Parathyroid adenoma (tissue), 2 donors: ENCODE data around the gene CFAP61.

Experiments
- H2AFZ ChIP-seq: fragments of 300-600 bp; sonication (generic); one replicate; pipeline ENCODE4 v1.7.0; 2017; ENCODE audit warnings: antibody characterized with exemption, mild to moderate bottlenecking
- H3K27ac ChIP-seq: fragments of 300-600 bp; sonication (generic); one replicate; pipeline ENCODE4 v1.7.0; 2017
- H3K27me3 ChIP-seq: fragments of 300-600 bp; sonication (generic); one replicate; pipeline ENCODE4 v1.7.0; 2017; ENCODE audit warnings: low read length; ENCODE audit not compliant: control insufficient read depth, insufficient read depth
- H3K36me3 ChIP-seq: fragments of 300-600 bp; sonication (generic); one replicate; pipeline ENCODE4 v1.7.0; 2017; ENCODE audit warnings: low read length; ENCODE audit not compliant: control insufficient read depth, insufficient read depth
- H3K4me1 ChIP-seq: fragments of 300-600 bp; sonication (generic); one replicate; pipeline ENCODE4 v1.7.0; 2017; ENCODE audit warnings: control low read depth
- H3K4me2 ChIP-seq: fragments of 300-600 bp; sonication (generic); one replicate; pipeline ENCODE4 v1.7.0; 2017; ENCODE audit warnings: low read length
- H3K4me3 ChIP-seq: fragments of 300-600 bp; sonication (generic); one replicate; pipeline ENCODE4 v1.7.0; 2017; ENCODE audit warnings: low read depth, low read length
- H3K79me2 ChIP-seq: fragments of 300-600 bp; sonication (generic); one replicate; pipeline ENCODE4 v1.7.0; 2017; ENCODE audit warnings: control low read depth
- H3K9ac ChIP-seq: fragments of 300-600 bp; sonication (generic); one replicate; pipeline ENCODE4 v1.7.0; 2017; ENCODE audit warnings: mild to moderate bottlenecking
- H3K9me3 ChIP-seq: fragments of 300-600 bp; sonication (generic); one replicate; pipeline ENCODE4 v1.7.0; 2017; ENCODE audit warnings: low read length; ENCODE audit not compliant: control insufficient read depth
- CTCF ChIP-seq: fragments of 300-600 bp; sonication (generic); IDR thresholded peaks from one replicate; pipeline ENCODE4 v1.7.0; 2017; ENCODE audit warnings: antibody characterized with exemption, mild to moderate bottlenecking
- donor health status: primary hyperparathyroidism.

The CFAP61 gene

GRCh38 chr20:20027284-20027683 is 25.0 kb upstream of the CFAP61 start:
- Histone ChIP-seq H3K27me3 (no peaks in the 10 kb centered on the region), H2AFZ (no peak overlapping the region), H3K9ac (no peak overlapping the region), H3K4me2 (no peak overlapping the region), H3K79me2 (peaks cover 5% of the 10 kb centered on the region), H3K27ac (no peak overlapping the region), H3K4me3 (no peak overlapping the region), H3K36me3 (no peaks in the 10 kb centered on the region), H3K4me1 (no peaks in the 10 kb centered on the region), H3K9me3 (no peaks in the 10 kb centered on the region)
- TF ChIP-seq CTCF: no peak

- H2AFZ ChIP-seq: no peak overlapping the region
- H3K9me3 ChIP-seq: no peaks in the 10 kb centered on the region
- H3K36me3 ChIP-seq: no peaks in the 10 kb centered on the region
- H3K79me2 ChIP-seq: no peaks in the 10 kb centered on the region
- no peak overlapping the region for H3K9ac ChIP-seq
- H3K27me3 ChIP-seq: no peaks in the 10 kb centered on the region
- no peak overlapping the region for H3K4me2 ChIP-seq
- no peak overlapping the region for H3K4me3 ChIP-seq
- H3K4me1 ChIP-seq: peaks cover 8% of the 10 kb centered on the region
- no peak overlapping the region for H3K27ac ChIP-seq
- TF ChIP-seq CTCF: no peak
These were observed 20.5 kb upstream of the CFAP61 start for GRCh38 chr20:20031790-20032189.

- Histone ChIP-seq H2AFZ (no peak overlapping the region), H3K27ac (peak overlapping the region; percentile 31), H3K4me2 (peak overlapping the region; percentile 34), H3K79me2 (no peaks in the 10 kb centered on the region), H3K27me3 (no peaks in the 10 kb centered on the region), H3K4me1 (peaks cover 8% of the 10 kb centered on the region), H3K9me3 (no peaks in the 10 kb centered on the region), H3K36me3 (no peaks in the 10 kb centered on the region), H3K4me3 (peak overlapping the region; percentile 13), H3K9ac (no peak overlapping the region)
- no peak for TF ChIP-seq CTCF
These were observed 17.8 kb upstream of the CFAP61 start for GRCh38 chr20:20034486-20034885.

- Histone ChIP-seq H3K79me2 (no peaks in the 10 kb centered on the region), H3K4me3 (no peak overlapping the region), H3K9me3 (no peaks in the 10 kb centered on the region), H3K9ac (no peak overlapping the region), H3K36me3 (no peaks in the 10 kb centered on the region), H3K27me3 (no peaks in the 10 kb centered on the region), H3K4me2 (no peak overlapping the region), H3K27ac (no peak overlapping the region), H2AFZ (no peak overlapping the region), H3K4me1 (peaks cover 8% of the 10 kb centered on the region)
- no peak for TF ChIP-seq CTCF
These were observed 15.6 kb upstream of the CFAP61 start for GRCh38 chr20:20036756-20037155.

GRCh38 chr20:20037960-20038359 is 14.4 kb upstream of the CFAP61 start:
- H3K4me3 ChIP-seq: no peak overlapping the region
- no peaks in the 10 kb centered on the region for H3K27me3 ChIP-seq
- H3K4me1 ChIP-seq: peaks cover 8% of the 10 kb centered on the region
- H3K36me3 ChIP-seq: no peaks in the 10 kb centered on the region
- H3K27ac ChIP-seq: no peak overlapping the region
- no peaks in the 10 kb centered on the region for H3K9me3 ChIP-seq
- H3K79me2 ChIP-seq: no peaks in the 10 kb centered on the region
- H3K4me2 ChIP-seq: no peak overlapping the region
- no peak overlapping the region for H3K9ac ChIP-seq
- H2AFZ ChIP-seq: no peak overlapping the region
- TF ChIP-seq CTCF: no peak
